SHP77 treated with DMSO at 0.1 percent for 48 hours (cell line): Measurements from ENCODE around the gene MEMO1.
"Not testable (repeated sequence)": the region's sequence is repeated elsewhere in the genome, so short reads cannot be mapped to it uniquely, and the experiment has no call there.

Experiments used
- DNase-seq: peaks from one replicate; lab custom pipeline; 2025; lab: John Stamatoyannopoulos, UW

The MEMO1 gene

GRCh38 chr2:31957354-31958139 lies 53.3 kb downstream of the MEMO1 start:
- DNase-seq = no peak

- not testable (repeated sequence) for DNase-seq
These were observed 53.9 kb downstream of the MEMO1 start for GRCh38 chr2:31956934-31957333.

- DNase-seq = no peak
These were observed 54.5 kb downstream of the MEMO1 start for GRCh38 chr2:31956312-31956711.

- not testable (repeated sequence) for DNase-seq
These were observed 57.7 kb downstream of the MEMO1 start for GRCh38 chr2:31953095-31953494.

- DNase-seq = no peak
These were observed 59.8 kb downstream of the MEMO1 start for GRCh38 chr2:31950946-31951562.

- no peak for DNase-seq
These were observed 62.9 kb downstream of the MEMO1 start for GRCh38 chr2:31947871-31948270.

GRCh38 chr2:31946838-31947237 lies 64.0 kb downstream of the MEMO1 start:
- no peak for DNase-seq

- no peak for DNase-seq
These were observed 65.3 kb downstream of the MEMO1 start for GRCh38 chr2:31945572-31945935.

- no peak for DNase-seq
These were observed 65.8 kb downstream of the MEMO1 start for GRCh38 chr2:31944828-31945571.

- DNase-seq = no peak
These were observed 67.1 kb downstream of the MEMO1 start for GRCh38 chr2:31943636-31944225.

- no peak for DNase-seq
These were observed 69.9 kb downstream of the MEMO1 start for GRCh38 chr2:31940920-31941319.

GRCh38 chr2:31937741-31938140 lies 73.1 kb downstream of the MEMO1 start:
- DNase-seq = no peak

GRCh38 chr2:31935370-31935769 lies 75.4 kb downstream of the MEMO1 start:
- no peak for DNase-seq

- no peak for DNase-seq
These were observed 77.7 kb downstream of the MEMO1 start for GRCh38 chr2:31933066-31933465.

- no peak for DNase-seq
These were observed 78.2 kb downstream of the MEMO1 start for GRCh38 chr2:31932589-31932988.

- no peak for DNase-seq
These were observed 78.9 kb downstream of the MEMO1 start for GRCh38 chr2:31931916-31932315.

GRCh38 chr2:31925517-31925916 lies 85.3 kb downstream of the MEMO1 start:
- DNase-seq = no peak

- no peak for DNase-seq
These were observed 87.1 kb downstream of the MEMO1 start for GRCh38 chr2:31923662-31924061.

- no peak for DNase-seq
These were observed 88.0 kb downstream of the MEMO1 start for GRCh38 chr2:31922542-31923408.

- no peak for DNase-seq
These were observed 89.8 kb downstream of the MEMO1 start for GRCh38 chr2:31920962-31921361.

GRCh38 chr2:31919499-31919898 lies 91.3 kb downstream of the MEMO1 start:
- DNase-seq = no peak

- DNase-seq = no peak
These were observed 101.1 kb downstream of the MEMO1 start for GRCh38 chr2:31909661-31910060.
